ENCODE results near the gene SAP30.

Gene SAP30

GRCh38 chr4:173367285-173367684, 3.5 kb upstream of the SAP30 start:
- DNase-seq (ENCODE audit: low spot score): peak; percentile 28

GRCh38 chr4:173367946-173368345, 2.8 kb upstream of the SAP30 start:
- peak; percentile 24 for DNase-seq (ENCODE audit: low spot score)

DNA sequence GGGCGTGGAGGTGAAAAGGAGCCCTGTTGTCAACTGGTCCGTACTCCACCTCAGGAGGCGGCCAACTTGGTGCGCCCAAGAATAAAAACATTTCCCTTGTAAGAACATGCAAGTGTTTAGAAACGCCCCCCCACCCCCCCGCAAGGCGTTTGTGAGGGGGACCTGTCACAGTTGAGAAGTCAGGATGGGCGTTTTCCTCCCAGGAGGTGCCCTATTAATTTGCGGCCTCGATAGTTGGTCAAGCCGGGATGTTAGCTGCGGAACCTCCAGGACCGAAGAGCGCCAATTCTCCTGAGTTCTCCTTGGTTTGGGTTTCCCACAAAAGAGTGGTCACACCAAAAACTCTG, 651 bp upstream of the SAP30 start:
- DNase-seq (ENCODE audit: low spot score): no peak

- peak; percentile 85 for DNase-seq (ENCODE audit: low spot score)
Measured at GRCh38 chr4:173371292-173372192, 788 bp downstream of the SAP30 start.

GRCh38 chr4:173374588-173374987, 3.8 kb downstream of the SAP30 start:
- no peak for DNase-seq (ENCODE audit: low spot score)

- DNase-seq (ENCODE audit: low spot score): no peak
Measured at GRCh38 chr4:173379929-173380328, 9.2 kb downstream of the SAP30 start.

- no peak for DNase-seq (ENCODE audit: low spot score)
Measured at GRCh38 chr4:173380987-173381386, 10.2 kb downstream of the SAP30 start.

DNA sequence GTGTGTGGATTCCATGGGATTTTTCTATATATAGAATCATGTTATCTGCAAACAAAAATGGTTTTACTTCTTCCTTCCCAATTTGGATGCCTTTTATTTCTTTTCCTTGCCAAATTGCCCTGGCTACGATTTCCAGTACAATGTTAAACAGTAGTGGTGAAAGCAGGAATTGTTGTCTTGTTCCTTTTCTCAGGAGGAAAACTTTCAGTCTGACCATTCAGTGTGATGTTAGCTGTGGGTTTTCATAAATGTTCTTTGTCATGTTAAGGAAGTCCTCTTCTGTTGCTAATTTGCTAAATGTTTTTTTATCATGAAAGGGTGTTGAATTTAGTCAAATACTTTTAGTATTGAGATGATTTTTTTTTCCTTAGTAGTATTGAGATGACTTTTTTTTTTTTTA, 10.9 kb downstream of the SAP30 start:
- DNase-seq (ENCODE audit: low spot score): peak; percentile 26

GRCh38 chr4:173382349-173382748, 11.6 kb downstream of the SAP30 start:
- no peak for DNase-seq (ENCODE audit: low spot score)

DNA sequence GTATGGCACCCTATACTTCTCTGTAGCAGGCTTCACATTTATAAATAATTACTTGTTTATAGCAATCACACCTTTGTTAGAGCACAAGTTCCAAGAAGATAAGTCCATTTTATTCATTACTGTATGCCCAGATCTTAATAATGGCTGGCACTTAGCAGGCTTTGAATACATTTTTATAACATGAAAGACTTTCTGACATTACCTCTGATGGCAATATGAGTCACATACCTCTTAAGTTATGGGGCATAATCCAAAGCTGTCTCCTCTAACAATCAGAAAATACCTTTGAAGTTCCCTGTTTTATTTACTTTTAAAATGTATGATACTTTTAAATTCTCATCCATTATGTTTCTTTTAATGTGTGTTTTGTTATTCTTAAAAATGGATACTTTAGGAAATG, 16.0 kb downstream of the SAP30 start:
- no peak for DNase-seq (ENCODE audit: low spot score)

DNA sequence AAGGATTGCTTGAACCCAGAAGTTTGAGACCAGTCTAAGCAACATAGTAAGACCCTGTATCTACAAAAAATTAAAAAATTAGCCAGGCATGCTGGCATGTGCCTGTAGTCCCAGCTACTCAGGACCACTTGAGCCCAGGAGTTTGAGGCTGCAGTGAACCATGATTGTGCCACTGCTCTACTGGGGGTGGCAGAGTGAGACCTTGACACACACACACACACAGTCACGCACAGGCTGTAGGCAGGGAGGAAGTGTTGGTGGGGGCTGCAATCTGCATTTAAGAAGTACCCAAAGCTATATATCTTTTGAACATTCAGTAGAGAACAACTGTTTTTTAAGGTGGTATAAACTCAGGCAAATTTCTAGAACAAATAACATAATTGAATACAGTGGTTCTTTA, 20.9 kb downstream of the SAP30 start:
- no peak for DNase-seq (ENCODE audit: low spot score)

DNA sequence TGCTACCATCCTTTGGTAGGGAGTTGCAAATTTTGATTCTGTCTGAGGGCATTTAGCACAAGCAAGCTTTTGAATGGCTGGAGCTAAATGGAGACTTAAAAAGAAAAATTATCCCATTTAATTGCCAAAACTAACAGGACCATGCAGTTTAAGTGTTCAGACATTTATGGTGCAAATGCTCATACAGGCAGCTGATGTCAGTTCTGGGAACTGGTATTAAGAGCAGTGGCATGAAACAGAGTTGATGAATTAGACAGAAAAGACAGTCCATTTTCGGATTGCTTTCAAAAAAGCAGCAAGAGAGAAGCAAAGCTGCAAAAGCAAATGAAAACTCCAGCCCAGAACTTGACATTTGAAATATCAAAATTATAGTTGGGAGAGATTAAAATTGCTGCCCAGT, 26.9 kb downstream of the SAP30 start:
- DNase-seq (ENCODE audit: low spot score): peak; percentile 55

DNA sequence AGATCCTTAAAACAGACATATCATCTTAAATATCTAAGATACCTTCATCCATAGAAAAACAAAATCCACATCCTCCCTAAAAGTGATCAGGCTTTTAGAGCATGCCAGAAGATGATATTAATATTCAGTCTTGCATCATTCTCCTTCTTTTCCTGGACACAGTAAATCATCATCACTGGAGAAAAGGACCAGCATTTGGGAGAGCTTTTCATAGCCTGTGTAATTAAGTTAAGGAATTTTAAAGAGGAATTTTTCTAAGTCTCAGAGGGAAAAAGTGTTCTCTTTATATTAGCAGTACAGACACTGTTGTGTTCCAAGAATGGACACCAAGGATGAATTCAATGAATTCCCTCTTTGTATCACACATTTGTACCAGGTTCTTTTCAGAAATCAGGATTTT, 27.5 kb downstream of the SAP30 start:
- DNase-seq (ENCODE audit: low spot score): peak; percentile 79

DNA sequence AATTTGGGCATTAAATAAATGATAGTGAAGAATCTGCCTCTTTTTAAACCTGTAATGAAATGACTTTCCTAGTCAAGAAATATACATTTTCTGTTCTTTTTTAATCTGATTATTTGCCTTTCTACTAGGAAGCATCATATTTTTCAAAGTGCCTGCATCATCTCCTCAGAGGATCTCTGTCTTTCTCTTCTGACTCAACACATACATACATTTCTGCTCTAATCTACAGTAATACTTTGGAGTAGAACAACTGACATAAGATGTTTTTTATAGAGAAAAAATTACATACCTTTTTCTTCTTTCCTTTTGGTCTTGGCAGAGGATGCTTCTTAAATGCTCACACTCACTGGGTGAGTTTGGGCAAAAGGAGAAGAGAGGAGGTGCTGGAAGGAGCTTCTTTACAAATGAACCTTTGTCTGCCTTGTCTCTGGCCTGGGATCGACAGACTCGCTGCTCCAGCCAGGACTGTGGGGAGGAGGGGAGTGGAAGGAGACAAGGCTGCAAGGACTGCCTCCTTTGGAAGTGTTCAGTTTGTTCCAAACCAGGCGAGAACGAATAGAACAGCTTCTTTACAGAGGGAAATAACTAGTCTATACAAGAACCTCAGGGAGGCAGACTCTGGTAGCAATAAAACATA, 28.1 kb downstream of the SAP30 start, which contains the start of gene SCRG1:
SCRG1 (minus strand) TSS at position 338 of the 637 bp plus-strand sequence. CDS start 7,702 bp downstream, outside the sequence.
- DNase-seq (ENCODE audit: low spot score): peak; percentile 91

DNA sequence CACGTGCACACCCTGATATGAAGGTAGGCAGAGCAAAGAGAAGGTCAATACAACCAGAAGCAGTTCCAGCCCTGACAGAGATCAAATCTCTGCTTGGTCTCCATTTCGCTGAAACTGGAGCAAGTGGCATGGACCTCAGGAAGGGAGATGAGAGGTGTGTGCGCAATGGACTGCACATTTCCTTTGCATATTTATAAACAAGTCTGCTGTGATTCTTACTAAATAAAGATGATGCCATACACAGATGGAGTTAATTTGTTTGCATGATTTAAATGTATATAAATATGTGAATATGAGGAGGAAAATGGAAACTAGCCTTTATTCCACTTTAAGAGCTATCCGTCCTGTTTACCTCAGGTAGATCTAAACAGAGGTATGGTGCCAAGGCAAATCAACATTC, 30.3 kb downstream of the SAP30 start:
- DNase-seq (ENCODE audit: low spot score): no peak

DNA sequence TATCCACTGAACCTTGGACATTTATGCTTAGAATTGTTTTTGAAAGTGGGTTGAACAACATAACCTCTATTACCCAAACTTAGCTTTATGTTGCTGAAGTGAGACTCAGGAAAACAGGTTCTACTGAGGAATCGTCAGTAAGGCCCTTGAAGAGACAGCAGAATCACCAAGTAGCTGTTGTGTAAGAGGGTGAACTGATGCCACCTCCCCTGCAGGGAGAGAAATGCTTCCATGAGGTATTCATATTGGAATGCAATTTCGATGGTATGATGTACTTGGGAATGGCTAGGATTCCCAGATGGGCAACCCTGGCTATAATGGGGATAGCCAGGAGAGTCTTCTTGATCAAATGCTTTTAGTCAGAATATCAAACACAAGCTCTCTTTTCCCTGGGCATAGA, 32.3 kb downstream of the SAP30 start:
- no peak for DNase-seq (ENCODE audit: low spot score)

GRCh38 chr4:173404296-173404865, 33.6 kb downstream of the SAP30 start:
- DNase-seq (ENCODE audit: low spot score): no peak

- no peak for DNase-seq (ENCODE audit: low spot score)
Measured at GRCh38 chr4:173405840-173406606, 35.3 kb downstream of the SAP30 start.

DNA sequence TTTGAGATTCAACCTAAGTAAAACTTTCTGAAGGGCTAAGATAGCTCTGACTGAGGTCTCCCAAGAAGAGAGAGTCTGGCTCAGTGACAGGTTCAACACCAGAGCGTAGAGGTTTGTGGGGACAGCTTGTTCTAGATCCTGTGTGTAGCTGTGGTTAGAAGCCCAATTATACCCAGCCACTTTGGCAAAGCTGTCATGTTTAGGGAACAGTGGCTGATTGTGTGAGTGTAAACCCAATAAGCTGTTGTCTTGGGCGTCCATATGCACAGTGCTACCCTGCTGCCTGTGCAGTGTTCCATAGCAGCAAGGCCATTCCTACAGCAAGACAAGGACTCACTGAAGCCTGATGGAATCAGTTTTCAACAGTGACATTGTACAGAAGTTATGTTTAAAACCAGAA, 39.3 kb downstream of the SAP30 start:
- DNase-seq (ENCODE audit: low spot score): peak; percentile 97

DNA sequence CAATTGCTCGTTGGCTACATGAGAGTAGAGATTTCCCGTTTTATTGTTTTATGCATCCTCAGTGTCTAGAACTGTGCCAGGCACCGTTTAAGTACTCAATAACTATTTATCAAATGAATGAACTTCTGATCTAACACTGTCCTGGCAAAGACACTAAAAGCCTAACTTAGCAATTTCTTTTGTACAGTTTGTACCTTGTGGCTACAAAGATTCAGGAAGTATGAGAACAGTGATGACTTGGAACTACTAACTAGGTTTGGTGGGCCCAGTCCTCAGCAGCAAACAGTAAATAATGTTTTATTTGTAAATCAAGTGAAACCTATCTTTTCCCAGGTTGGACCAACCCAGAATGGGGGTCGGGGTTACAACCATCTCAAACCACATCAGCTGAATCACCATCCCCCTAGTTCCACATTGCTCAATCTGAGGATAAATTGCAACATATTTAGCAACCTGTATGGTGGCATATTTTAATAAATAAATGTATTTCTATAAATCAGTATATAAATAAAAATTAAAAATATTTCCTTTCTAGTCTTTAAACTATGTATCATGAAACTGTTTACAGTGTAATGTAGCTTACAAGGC, 40.4 kb downstream of the SAP30 start:
- DNase-seq (ENCODE audit: low spot score): no peak

DNA sequence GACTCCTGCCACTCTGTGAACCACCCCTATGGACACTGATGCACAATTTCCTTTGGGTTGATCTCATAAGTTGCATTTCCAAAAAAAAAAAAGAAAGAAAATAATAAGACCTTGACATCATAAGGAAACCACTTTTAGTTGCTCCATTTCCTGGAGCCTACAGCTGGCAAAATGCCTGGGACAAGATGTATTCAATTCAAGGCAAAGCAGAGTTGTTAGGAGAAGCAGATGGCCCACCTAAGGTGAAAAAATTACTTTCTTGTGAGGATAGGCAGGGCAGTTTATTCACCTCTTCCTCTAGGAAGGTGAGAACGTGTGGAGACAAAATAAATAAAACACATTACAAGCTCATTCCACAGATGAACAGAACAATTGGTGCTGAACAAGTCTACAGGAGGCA, 42.3 kb downstream of the SAP30 start:
- no peak for DNase-seq (ENCODE audit: low spot score)

- no peak for DNase-seq (ENCODE audit: low spot score)
Measured at GRCh38 chr4:173414456-173414855, 43.7 kb downstream of the SAP30 start.
